Skin of body (tissue), 2 donors: Measurements from ENCODE around the gene KNSTRN. TPM values are rescaled to one million over a fixed set of nuclear protein-coding genes. Genes with fewer than 3 reads are reported as not detected.

Source experiments
- DNase-seq: peaks from one replicate; lab custom pipeline; 2025; lab: John Stamatoyannopoulos, UW
- total RNA-seq: library from RNA; depleted of rRNA; stranded (reverse); fragments of >200 nt; gene quantifications from one replicate; pipeline ENCODE4 v1.2.3, GENCODE V29; 2014

KNSTRN gene
- total RNA-seq, 1 donor from 2014 or later, result 15.1 TPM

DNA sequence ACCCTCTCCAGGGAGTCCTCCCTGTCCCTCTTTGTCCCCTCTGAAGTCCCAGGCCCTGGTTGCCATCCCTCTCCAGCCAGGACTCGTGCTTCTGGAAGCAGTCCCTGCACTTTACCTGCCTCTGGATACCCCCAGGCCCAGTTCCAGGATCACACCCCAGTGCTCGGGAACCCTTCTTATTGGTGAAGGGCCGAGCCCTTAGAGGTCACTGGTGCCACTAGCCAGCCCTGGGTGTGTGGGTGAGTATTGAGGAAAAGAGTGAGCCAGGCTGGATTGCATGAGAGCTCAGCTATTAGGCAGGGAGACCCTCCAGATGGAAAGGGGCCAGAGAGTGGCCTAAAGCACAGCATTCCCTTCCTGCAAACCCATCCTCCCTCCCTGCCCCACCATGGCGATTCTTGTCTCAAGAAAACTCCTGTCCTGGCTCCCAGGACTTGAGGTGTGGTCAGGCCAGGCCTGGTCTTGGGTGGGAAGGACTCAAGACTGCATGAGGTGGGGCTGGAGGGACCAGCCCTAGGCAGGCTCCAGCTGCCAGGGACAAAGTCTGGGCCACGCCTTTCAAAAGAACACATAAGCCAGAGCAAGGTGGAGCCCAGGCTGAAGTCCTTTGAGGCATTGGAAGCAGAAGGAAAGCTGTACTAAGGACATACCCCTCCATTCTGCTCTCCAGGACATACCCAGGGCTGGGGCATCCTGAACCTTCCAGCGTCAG, 36.5 kb upstream of the KNSTRN start:
- DNase-seq, result no peak

DNA sequence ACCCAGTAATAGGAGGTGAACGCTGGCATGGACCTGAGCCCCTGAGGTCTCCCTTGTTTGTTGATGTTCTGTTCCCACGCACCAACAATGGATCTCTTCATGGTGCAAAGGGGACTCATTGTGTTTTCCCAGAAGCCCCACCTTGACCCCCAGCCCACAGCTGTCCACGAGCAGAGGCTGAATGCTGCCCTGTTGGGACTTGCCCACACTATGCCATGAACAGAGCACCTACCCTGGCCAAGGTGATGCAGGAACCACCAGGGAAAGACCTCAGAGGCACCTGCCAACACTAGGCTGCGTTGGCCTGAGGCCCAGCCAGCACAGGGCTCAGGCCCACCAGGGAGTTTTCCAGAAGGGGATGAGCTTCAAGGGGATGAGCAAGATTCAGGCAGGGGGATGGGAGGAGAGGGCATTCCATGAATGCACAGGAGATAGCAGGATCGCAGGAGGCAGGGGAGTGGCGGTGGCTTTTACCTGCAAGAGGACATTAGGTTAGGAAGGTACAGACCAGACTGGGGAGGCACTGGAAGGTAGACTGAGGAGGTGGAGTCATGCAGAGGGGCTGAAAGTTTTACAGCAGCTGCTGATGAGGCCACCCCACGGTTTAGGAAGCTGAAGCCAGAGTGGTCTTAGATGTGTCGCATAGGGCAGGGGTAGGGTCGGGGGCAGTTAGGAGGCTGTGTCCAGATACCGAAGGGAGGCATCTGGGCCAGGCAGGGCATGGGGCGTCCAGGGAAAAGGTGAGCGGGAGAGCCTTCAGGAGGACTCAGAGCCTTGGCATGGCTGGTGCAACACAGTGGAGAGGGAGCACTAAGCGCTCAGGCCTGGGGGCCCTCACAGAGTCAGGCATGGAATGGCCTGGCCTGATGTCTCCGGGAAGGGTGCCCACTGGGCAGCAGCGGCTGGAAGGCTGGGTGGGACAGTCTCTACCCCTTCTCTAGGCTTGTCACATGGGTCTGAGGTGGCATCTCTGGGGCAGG, 35.7 kb upstream of the KNSTRN start:
- no peak for DNase-seq

GRCh38 chr15:40347559-40348473, 34.7 kb upstream of the KNSTRN start:
- no peak for DNase-seq

DNA sequence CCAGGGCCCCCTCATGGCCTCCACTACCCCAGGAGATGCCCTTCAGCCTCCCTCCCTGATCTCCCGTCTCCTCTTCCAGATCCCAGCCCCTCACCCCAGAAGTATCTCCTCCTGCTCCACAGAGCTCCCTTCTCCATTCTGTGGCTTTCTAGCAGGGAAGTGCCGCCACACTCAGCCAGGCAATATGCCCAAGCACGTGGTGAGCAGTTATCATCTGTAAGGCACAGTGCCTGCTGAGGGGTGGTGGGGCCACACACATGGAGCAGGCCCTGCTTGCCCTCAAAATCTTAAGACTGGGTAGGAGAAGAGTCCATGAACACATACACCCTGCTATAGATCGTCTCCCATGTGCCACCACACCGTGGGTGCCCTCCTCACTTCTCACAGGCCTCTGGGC, 34.0 kb upstream of the KNSTRN start:
- no peak for DNase-seq

GRCh38 chr15:40349163-40349562, 33.4 kb upstream of the KNSTRN start:
- no peak for DNase-seq

DNA sequence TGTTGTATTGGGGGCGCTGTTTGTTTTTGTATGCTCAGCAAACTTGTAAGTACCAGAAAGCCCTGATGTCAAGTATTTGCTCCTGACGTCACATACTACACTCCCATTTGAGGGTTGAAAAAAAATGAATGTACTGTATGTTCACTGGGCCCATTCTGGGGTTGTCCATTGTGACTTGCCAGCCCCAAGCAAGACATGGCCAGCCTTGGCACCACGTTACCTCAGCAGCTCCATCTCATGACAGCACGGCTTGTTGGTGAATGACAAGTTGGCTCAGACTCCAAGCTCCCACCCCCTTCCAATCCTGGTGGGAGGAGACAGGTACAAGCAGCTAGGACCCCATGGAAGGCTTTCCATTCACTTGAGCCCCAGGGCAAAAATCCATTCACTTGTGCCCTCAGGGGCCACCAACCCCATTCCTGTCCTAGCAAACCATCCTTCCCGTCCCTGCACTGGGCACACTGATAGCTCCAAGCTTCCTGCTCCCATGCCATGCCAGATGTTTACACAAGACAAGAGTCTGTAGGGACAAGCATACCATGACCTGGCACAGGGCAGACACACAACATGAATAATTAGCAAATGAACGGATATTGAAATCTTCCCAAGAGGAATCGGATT, 30.1 kb upstream of the KNSTRN start:
- DNase-seq, result no peak

- DNase-seq, result no peak
Observed at GRCh38 chr15:40353697-40354096, 28.8 kb upstream of the KNSTRN start.

DNA sequence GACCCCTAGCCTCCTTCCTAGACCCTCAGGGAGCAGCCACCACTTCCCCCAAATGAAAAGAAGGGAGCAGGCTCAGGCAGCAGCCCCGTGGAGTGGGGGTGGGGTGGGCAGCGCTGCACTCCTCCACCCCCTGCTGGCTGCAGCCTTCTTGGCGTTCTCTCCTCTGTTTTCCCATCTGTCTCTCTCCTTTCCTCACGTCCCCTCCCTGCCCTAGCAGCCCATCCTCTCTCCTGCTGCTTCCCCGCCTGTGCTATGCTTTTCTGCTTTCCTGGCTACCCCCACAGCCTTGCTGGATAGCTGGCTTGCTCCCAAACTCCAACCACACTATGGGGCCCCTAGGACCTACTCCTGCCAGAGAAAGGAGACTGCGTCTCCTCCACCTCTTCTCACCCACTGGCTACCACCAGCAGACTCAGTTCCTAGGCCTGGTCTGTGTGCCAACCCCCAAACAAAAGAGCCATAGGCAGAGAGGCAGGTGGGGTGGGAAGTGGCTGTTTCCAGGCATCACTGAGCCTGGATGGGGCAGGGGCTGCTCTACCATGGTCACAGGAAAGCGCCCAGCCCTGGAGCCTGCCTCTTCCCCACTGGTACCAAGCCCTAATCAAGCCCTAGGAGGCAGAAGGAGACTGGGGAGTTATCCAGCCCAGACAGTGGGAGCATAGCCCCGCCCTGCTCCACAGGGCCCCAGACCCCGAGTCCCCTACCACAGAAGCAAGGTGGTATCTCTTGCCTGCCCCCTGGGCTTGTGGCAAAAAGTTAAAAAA, 27.9 kb upstream of the KNSTRN start:
- no peak for DNase-seq

- no peak for DNase-seq
Observed at GRCh38 chr15:40355976-40356585, 26.4 kb upstream of the KNSTRN start.

DNA sequence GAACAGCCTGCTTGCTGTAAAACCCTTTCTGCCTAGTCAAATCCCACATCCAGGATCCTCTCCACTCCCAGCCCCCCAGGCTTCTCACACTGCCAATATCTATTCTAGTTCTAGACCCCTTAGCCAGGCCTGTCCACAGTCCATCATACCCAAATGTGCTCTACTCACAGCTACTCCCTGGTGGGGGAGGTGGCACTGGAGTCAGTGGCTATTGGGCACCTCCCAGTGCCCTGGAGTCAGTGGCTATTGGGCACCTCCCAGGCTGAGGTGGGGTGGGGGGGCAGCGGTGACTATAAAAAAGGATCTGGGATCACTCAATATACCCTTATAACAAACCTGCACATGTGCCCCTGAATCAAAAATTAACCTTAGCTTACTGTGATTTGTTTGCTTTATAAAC, 25.3 kb upstream of the KNSTRN start:
- DNase-seq, result no peak

DNA sequence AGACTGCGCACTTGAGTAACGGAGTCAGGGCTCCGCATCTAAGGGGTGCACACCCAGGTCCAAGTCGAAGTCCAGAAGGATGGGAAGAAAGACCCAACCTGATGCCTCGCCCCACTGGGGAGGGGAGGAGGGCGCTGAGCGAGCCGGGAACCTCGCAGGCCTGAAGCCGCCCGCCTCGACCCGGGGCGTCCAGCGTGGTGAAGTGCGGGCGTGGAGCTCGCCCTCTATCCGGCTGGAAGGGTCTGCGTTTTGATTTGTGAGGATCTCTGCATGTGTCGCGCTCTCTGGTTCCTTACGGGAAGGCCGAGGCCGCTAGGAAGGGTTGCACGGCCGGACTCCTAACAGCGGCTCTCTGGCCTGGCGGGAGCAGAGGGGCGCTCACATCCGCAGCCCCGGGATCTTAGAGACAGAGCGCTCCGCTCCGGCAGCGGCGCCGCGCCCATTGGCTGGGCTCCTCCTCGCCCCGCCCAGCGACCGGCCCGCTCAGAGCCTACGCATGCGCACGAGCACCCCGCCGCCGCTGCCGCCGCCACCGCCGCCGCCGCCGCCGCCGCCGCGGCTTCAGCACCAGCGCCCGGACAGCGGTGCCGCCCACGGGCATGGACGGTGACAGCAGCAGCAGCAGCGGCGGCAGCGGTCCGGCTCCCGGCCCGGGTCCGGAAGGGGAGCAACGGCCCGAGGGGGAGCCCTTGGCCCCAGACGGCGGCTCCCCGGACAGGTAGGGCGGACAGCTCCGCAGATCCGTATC, 24.6 kb upstream of the KNSTRN start, which contains the start of gene DISP2:
DISP2 (plus strand) TSS at position 497 of the 748 bp plus-strand sequence; CDS start at position 600, 103 bp downstream.
- DNase-seq, result peak; percentile 49

- no peak for DNase-seq
Observed at GRCh38 chr15:40358471-40359353, 23.8 kb upstream of the KNSTRN start.

DNA sequence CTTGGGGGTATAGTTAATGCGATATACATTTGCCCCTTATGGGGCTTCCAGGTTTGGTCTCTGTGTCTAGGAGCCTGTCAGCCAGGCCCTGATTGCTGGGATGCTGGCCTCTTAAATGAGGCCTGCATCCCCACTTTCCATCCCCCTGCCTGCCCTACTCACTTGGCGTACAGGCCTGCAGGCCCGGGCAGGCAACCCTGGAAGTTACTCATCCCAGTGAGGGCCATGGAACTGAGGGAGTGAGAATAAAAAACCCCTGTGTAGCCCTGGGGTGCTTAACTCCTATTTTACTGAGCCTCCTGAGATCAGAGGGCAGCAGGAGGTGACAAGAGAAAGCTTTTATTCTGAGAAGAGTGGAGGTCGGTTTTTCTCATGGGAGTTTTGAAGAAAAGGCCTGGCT, 22.5 kb upstream of the KNSTRN start:
- DNase-seq, result no peak

DNA sequence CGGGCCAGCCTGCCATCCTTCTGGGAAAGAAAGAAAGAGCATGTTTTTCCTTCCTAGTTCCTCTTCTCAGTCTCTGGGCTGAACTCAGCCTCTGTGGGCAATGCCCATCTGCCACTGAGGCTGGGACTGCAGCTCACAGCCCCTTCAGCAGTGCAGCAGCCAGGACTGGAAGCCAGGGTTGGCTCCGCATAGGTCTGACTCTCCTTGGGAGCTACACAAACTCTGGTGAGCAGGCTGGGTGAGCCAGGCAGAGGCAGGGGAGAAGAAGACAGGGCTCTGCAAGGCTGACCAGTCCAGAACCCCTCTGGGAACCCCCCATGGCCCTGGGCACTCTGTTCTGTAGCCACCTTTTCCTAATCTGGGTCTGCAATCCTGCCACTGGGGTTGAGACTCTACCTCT, 20.9 kb upstream of the KNSTRN start:
- no peak for DNase-seq

DNA sequence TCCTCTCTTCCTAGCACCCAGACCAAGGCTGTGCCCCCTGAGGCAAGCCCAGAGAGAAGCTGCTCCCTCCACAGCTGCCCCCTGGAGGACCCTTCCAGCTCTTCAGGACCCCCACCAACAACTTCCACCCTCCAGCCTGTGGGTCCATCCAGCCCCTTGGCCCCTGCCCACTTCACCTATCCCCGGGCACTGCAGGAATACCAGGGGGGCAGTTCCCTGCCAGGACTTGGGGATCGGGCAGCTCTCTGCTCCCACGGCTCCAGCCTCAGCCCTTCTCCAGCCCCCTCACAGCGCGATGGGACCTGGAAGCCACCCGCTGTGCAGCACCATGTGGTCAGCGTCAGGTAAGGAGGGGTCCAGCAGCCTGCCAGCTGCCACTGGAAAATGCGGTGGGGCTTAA, 18.9 kb upstream of the KNSTRN start:
- DNase-seq, result no peak

DNA sequence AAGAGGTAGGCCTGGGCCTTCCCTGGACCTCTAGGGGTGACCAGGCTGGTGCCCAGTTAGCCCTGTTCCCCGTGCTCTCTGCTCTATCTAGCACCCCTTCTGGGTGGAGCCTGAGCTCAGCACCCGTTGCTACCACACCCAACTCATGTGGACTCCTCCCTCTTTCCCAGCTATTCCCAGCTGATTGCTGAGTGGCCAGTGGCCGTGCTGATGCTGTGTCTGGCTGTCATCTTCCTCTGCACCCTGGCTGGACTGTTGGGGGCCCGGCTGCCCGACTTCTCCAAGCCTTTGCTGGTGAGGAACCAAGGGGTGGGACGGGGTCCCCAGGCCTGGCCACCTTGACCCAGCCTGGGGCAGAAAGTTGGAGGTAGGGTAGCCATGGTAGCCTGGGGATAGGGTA, 18.3 kb upstream of the KNSTRN start:
- no peak for DNase-seq

- no peak for DNase-seq
Observed at GRCh38 chr15:40365016-40365415, 17.5 kb upstream of the KNSTRN start.
